Renal pelvis (tissue), 12 donors: ENCODE data around the gene OR5AK2. TPM values are rescaled to one million over a fixed set of nuclear protein-coding genes. Genes with fewer than 3 reads are reported as not detected.
"Not testable (repeated sequence)": the region's sequence is repeated elsewhere in the genome, so short reads cannot be mapped to it uniquely, and the experiment has no call there.

Experiments used
- DNase-seq: peaks from one replicate; pipeline ENCODE4 v3.0.0-alpha.2; 2013
- long read RNA-seq, 16 experiments: transcript quantifications; one replicate each; lab custom pipeline, GENCODE V29; 2026
- polyA plus RNA-seq, 3 donors: library from polyadenylated mRNA; unstranded; fragments of 120-200 nt; gene quantifications; one replicate each; pipeline ENCODE4 v1.2.1, GENCODE V29; 2013; ENCODE audit not compliant: insufficient read length in 3 of 3

The OR5AK2 gene, protein sequence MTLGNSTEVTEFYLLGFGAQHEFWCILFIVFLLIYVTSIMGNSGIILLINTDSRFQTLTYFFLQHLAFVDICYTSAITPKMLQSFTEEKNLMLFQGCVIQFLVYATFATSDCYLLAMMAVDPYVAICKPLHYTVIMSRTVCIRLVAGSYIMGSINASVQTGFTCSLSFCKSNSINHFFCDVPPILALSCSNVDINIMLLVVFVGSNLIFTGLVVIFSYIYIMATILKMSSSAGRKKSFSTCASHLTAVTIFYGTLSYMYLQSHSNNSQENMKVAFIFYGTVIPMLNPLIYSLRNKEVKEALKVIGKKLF
- polyA plus RNA-seq, result under 1 TPM in 1 of 3 donors, not detected in 2; 0.45 TPM
- long read RNA-seq, donor 1, result 0 reads
- long read RNA-seq, donor 2, result 0 reads
- long read RNA-seq, donor 3, result 0 reads
- long read RNA-seq, donor 4, result 0 reads
- long read RNA-seq, donor 5, partial matches to known transcripts, result 0 of 1 reads
- long read RNA-seq, donor 5, other reads (novel, unspliced or antisense), result 0 of 1 reads
- long read RNA-seq, donor 6, result 0 reads
- long read RNA-seq, donor 7, result 0 reads
- long read RNA-seq, donor 8, result 0 reads
- long read RNA-seq, donor 9, result 0 reads
- long read RNA-seq, donor 10, result 0 reads
- long read RNA-seq, donor 11, result 0 reads
- long read RNA-seq, donor 12, result 0 reads
- long read RNA-seq, donor 13, result 0 reads
- long read RNA-seq, donor 14, result 0 reads
- long read RNA-seq, donor 15, result 0 reads
- long read RNA-seq, donor 16, result 0 reads

DNA sequence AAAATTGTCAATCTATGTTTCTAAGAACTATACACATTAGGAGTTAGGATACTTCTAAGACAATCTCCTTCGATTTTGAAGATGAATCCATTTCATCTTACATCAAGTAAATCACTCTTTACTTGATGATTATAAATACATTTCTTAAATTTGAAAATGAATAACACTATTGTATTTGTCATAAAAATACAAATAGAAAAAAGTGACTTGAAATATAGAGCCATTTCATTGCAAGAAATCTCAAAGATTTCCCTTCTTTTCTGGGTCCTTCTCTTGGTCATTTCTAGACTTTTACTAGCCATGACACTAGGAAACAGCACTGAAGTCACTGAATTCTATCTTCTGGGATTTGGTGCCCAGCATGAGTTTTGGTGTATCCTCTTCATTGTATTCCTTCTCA, at the start of gene OR5AK2:
Gene OR5AK2, plus strand, starts transcription at position 301 of the 400 bp plus-strand sequence. Its CDS starts 0 bp downstream, at position 301.
- DNase-seq, result no peak

- DNase-seq, result not testable (repeated sequence)
Observed at GRCh38 chr11:56945526-56945925, 43.2 kb upstream of the OR5AK2 start.

- DNase-seq, result no peak
Observed at GRCh38 chr11:56948991-56949515, 39.7 kb upstream of the OR5AK2 start.

- DNase-seq, result no peak
Observed at GRCh38 chr11:56950510-56950909, 38.2 kb upstream of the OR5AK2 start.

- not testable (repeated sequence) for DNase-seq
Observed at GRCh38 chr11:56953907-56954306, 34.8 kb upstream of the OR5AK2 start.

- DNase-seq, result no peak
Observed at GRCh38 chr11:56961609-56962008, 27.1 kb upstream of the OR5AK2 start.

DNA sequence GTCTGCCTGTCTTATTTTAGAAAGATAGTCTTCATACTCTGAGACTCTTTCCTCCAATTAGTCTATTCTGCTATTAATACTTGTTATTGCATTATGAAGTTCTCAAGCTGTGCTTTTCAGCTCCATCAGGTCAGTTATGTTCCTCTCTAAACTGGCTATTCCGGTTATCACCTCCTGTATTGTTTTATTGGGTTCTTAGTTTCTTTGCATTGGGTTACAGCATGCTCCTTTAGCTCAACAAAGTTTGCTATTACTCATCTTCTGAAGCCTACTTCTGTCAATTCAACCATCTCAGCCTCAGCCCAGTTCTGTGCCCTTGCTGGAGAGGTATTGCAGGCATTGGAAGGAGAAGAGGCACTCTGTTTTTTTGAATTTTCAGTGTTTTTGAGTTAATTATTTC, 21.0 kb upstream of the OR5AK2 start:
- no peak for DNase-seq

- no peak for DNase-seq
Observed at GRCh38 chr11:56968524-56968923, 20.2 kb upstream of the OR5AK2 start.

DNA sequence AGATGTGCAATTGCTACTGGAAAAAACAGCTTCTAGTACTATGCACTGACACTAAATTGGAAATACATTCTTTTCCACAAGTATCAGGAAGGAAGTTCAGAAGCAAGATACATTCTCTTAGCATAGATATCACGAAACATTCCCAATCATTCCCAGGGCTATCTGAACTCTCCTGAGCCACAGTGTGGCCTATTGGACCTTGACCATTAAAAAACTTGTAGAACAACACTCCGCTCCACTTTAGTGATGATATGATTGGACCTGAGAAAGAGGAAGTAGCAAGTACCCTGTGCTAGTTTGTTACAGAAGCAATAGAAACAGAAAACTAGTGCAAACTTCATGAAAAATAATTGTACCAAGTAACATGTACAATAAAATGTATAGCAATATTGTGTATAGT, 11.4 kb upstream of the OR5AK2 start:
- DNase-seq, result no peak

DNA sequence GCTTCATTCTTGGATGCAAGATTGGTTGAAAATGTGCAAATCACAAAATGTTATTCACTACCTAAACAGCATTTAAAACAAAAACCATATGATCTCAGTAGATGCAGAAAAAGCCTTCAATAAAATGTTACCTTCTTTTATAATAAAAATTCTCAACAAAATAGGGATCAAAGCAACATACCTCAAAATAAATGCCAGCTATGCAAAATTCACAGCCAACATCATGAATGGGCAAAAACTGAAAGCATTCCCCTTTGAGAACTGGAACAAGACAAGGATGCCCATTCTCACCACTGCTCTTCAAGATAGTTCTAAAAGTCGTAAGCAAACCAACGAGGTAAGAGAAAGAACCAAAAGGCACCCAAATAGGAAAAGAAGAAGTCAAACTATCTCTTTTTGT, 2.0 kb downstream of the OR5AK2 start:
- DNase-seq, result no peak

DNA sequence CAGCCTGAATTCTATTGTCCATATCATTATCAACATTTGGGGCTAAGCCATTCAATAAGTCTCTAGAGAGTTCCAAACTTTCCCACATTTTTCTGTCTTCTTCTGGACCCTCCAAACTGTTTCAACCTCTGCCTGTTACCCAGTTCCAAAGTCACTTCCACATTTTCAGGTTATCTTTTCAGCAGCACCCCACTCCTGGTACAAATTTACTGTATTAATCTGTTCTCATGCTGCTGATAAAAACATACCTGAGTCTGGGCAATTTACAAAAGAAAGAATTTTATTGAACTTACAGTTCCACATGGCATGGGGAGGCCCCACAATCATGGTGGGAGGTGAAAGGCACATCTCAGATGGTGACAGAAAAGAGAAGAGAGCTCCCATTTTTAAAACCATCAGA, 5.8 kb downstream of the OR5AK2 start:
- no peak for DNase-seq

DNA sequence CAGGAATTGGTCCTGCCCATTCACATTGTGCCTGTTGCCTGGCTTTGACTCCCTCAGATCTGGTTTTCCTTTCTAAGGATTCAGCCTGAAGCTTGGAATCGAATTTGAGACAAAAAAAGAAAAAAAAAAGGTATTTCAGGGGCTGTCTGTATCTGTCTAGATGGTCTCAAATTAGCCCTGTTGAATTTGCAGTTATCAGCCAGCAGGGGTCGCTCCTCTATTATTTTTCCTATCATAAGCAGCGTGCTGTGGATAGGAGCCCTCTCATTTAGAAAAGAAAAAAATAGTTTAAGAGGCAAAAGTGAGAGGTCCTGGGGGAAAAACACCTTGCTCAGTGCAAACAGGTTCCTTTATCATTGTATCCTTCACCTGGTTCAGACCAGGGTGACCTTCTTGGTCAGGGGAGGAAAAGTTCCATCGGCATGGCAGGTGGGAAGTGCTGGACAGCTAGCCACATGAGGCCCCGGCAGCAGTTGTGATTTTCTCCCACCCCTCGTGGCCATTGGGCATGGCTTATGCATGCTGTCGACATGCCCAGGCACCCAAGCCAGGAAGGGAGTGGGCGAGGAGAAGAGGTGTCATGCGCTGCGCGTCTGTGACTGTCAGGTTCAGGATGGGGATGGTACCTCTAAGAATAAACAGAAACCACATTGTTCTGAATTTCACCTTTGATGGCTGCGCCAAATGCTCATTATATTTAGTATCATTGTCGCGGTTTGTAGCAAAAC, 13.1 kb downstream of the OR5AK2 start:
- no peak for DNase-seq

GRCh38 chr11:57008373-57008772, 19.7 kb downstream of the OR5AK2 start:
- DNase-seq, result no peak

DNA sequence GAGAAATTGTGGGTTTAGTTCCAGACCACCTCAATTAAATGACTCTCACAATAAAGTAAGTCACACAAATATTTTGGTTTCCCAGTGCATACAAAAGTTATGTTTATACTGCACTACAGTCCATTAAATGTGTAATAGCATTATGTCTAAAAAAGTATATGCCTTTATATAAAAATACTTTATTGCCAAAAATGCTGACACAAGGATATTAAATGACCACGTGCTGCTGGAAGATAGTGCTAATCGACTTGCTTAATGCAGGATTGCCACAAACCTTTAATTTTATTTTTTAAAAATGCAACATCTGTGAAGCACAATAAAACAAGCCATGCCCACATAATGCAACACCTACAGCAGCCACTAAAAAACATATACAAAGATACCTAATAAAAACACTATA, 27.0 kb downstream of the OR5AK2 start:
- DNase-seq, result no peak

DNA sequence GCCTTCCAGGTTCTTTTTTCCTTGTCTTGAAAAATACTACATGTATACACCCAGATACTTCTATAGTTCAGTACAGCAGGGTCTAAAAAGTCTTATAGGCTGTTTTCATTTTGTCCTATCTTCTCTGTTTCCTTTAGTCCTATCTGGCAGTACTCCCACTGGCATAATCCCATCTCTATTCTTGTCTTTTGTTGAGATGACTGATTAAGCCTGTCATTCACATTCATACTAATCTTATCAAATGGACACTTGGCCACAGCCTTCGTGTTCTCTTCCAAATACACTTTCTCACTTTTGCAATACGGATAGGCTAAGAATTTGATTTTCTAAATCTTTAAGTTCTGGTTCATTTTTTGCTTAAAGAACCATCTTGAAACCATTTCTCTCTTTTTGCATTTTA, 42.8 kb downstream of the OR5AK2 start:
- no peak for DNase-seq

Other genes starting within 250 kb of the OR5AK2 start
- not detected for gene OR9G4, start 240.2 kb upstream of the OR5AK2 start, polyA plus RNA-seq
- 1 to 10 TPM; 3.4 to 4.5 (median 4.5) TPM for gene LRRC55, start 193.0 kb downstream of the OR5AK2 start, polyA plus RNA-seq
- 100 to 1,000 TPM in 1 of 3 donors, 10 to 100 TPM in 2; 95.0 to 111 (median 96.0) TPM for gene APLNR, start 248.3 kb downstream of the OR5AK2 start, polyA plus RNA-seq